Retinal pigment epithelial cell (primary cell): ENCODE data around the gene EZH1.

Experiments used
- DNase-seq: peaks from one replicate; pipeline ENCODE4 v3.0.0-alpha.2; 2010; ENCODE audit warnings: low read depth
- H3K4me3 ChIP-seq: 2 replicates; pipeline ENCODE4 v1.5.1; 2011; ENCODE audit warnings: mild to moderate bottlenecking, low read length, control low read depth, moderate library complexity
- TF ChIP-seq, protein P1 (sequence below): conservative IDR thresholded peaks from 2 replicates; pipeline ENCODE4 v1.5.1; 2011; ENCODE audit warnings: low read depth, low read length, control low read depth, inconsistent platforms

The EZH1 gene

GRCh38 chr17:42675348-42675964, 69.4 kb downstream of the EZH1 start:
- peak overlapping the region; percentile 89 for H3K4me3 ChIP-seq
- TF ChIP-seq, protein P1, sequence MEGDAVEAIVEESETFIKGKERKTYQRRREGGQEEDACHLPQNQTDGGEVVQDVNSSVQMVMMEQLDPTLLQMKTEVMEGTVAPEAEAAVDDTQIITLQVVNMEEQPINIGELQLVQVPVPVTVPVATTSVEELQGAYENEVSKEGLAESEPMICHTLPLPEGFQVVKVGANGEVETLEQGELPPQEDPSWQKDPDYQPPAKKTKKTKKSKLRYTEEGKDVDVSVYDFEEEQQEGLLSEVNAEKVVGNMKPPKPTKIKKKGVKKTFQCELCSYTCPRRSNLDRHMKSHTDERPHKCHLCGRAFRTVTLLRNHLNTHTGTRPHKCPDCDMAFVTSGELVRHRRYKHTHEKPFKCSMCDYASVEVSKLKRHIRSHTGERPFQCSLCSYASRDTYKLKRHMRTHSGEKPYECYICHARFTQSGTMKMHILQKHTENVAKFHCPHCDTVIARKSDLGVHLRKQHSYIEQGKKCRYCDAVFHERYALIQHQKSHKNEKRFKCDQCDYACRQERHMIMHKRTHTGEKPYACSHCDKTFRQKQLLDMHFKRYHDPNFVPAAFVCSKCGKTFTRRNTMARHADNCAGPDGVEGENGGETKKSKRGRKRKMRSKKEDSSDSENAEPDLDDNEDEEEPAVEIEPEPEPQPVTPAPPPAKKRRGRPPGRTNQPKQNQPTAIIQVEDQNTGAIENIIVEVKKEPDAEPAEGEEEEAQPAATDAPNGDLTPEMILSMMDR, result no peak
- no peak for DNase-seq

DNA sequence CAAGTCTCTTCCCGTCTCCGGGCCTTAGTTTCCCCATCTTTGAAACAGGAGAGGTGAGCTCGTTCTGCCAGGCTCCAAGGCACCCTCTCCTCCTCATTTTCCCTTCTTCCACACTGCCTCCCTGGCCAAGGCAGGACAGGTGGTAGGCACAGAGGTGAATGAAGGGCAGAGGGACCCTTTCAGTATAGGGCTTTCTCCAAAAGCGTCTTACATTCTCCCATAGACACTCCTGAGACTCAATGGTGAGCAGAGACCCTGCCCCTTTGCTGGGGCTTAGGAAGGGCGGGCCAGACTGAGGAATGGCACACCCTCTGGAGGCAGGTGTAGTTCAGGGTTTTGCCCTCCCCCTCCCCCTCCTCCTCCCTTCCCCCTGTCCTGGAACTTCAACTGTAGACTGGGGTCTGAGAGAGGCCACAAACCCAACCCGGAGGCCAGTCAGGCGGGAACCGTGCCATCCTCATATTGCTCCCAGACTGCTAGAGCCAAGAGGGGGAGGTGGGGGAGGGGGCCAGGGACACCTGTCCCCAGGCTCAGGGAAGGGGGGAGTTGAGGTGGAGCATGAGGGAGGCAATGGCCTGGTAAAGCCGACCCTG, 70.0 kb downstream of the EZH1 start:
- TF ChIP-seq, protein P1, result no peak
- peak overlapping the region; percentile 89 for H3K4me3 ChIP-seq
- no peak for DNase-seq

DNA sequence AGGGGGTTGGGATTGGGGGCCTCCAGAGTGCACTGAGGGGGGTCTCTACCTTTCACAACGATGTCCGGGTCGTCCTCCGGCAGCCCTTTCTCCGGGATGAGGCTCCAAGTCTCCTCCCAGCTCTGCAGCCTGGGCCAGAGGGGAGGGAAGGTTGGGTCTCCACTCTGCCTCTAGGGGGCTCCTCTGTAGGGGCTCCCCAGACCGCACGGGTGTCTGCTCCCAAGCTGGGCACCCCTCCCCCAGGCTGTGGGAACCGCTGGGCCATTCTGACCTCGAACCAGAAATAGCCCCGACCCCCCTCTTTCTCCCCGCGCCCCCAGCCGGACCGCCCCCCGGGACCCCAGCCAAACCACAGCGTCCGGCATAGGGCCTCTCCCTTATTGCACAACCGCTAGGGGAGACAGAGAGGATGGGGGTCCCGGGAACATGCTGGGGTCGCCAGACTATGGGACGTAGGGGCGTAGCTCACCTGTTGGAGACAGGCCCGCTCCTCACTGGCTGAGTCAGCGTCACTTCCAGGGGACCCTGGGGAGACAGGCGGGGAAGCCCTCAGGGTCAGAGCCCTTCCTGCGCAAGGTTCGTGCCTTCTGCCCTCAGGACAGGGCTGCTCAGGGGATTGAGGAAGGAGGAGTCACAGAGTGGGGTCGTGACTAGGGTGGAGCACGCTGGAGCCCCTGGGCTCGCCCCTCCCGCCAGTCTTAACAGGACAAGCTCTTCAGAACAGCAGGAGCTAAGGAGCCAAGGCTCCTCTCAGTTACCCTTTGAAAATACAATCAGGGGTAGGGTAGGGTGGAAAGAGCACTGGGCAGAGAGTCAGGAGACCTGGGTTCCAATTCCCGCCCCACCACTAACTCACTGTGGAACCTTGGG, 70.7 kb downstream of the EZH1 start:
- no peak for DNase-seq
- TF ChIP-seq, protein P1, result peak; percentile 65
- H3K4me3 ChIP-seq, result peak overlapping the region; percentile 89

GRCh38 chr17:42673266-42673884, 71.5 kb downstream of the EZH1 start:
- no peak for DNase-seq
- H3K4me3 ChIP-seq, result peak overlapping the region; percentile 12
- TF ChIP-seq, protein P1, result no peak

DNA sequence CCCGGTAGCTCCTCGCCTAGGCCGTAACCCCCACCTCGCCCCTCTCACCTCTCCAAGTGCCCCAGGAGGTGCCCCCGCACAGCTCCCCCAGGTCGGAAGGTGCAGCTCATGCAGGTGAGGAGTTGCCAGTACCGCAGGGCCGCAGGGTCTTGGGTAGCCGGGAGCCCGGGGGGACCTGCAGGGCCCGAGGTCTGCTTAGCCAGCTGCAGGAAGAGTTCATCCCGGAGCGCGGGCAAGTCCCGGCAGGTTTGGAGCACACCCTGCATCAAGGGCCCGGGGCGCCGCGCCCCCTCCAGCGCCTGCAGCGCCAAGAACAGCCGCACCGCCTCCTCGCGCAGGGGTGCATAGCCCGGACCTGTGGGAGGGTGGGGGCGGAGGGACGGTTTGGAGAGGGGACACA, 72.8 kb downstream of the EZH1 start:
- TF ChIP-seq, protein P1, result no peak
- no peak for DNase-seq
- no peak overlapping the region for H3K4me3 ChIP-seq

DNA sequence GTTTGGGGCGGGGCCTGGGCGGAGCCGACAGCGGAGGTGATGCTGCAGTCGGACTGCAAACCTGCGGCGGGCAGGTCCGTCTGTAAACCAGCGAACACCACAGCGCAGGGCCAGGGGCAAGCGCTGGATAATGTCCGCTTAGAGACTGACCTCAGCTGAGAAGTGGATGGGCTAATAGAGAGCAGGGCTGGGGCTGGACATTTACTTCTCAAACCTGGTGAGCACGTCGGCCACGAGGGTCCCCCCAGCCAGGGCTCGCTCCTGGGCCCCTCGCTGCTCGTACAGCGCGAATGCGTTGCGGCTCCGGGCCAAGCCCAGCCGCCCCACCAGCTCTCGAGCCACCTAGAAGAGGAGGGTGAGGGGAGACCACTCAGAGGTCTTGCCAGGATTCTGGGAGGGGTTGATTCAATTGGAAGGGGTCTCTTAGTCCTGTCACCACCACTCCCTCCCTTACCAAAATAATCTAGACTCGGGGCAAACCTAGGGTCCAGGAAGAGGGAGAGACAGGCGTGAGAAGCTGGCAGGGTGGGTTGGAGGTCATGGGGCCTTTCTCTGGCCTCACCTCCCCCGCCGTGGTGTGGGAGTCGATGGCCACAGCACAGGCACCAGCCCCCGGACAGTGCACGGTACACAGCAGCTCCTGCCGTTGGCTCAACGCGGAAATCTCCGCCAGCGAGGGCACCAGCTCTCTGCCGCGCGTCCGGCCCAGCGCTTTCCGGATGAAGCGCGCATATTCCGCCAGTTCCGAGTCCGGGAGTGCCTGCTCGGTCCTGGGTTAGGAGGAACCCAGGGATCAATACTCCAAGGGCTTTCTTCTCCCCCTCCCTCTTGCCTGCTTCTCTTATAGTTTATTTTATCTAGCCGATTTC, 73.8 kb downstream of the EZH1 start:
- TF ChIP-seq, protein P1, result no peak
- DNase-seq, result no peak
- H3K4me3 ChIP-seq, result no peak overlapping the region
